ENCODE results near the gene PCNX1. TPM values are rescaled to one million over a fixed set of nuclear protein-coding genes. Genes with fewer than 3 reads are reported as not detected.

The PCNX1 gene
- total RNA-seq, 1 experiment from 2014 or later, result 48.0 TPM

DNA sequence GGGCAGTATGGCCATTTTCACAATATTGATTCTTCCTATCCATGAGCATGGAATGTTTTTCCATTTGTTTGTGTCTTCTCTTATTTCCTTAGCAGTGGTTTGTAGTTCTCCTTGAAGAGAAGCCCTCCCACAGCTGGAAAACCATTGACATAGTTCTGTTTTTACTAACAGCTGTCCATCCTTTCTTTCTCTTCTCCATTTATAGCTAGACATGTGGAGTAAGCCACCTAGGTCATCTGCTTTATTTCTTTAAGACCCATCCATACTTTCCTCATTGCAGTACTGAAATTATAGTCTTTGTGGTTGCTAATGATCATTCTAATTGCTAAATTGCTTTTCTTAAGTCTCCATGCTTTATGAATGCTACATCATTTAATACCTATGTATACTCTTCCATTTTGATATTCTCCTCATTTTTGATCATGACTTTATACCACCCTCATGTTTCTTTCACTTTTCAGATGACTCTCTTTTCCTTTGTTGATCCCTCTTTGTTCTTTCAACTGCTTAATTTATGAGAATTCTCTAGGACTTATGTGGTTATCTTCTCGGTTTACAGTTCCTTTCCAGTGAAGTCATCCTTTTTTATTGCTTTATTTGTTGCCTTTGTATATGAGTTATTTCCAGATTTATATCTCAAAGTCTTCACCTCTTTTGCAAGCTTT, 114.2 kb downstream of the PCNX1 start:
- H3K9me3 Mint-ChIP-seq, result peaks cover 6 to 10% of the 10 kb centered on the region in 2 experiments; a peak in 3 of 5 replicates
- WGBS (ENCODE audit: extremely low coverage, insufficient read length, low lambda C conversion rate), result no CpG with 5 or more reads among the region's 1 CpG
- H3K4me1 Mint-ChIP-seq, result no peaks in the 10 kb centered on the region

More for the DNA sequence above, 114.2 kb downstream of the PCNX1 start:
- no peak overlapping the region for H3K4me2 ChIP-seq (ENCODE audit: insufficient read depth, insufficient read length, low read length)
- no peak overlapping the region for H3T11ph ChIP-seq (ENCODE audit: low read length)
- no peak overlapping the region for H3K18ac ChIP-seq (ENCODE audit: insufficient read length, low read depth, low read length)
- TF ChIP-seq CTCF (conservative IDR thresholded peaks at IDR 0.05), result no peak
- H2BK120ac ChIP-seq (ENCODE audit: low read depth, low read length, poor library complexity, severe bottlenecking), result no peak overlapping the region
- H3K23ac ChIP-seq (ENCODE audit: insufficient read length, low read depth, low read length), result no peak overlapping the region
- no peak overlapping the region for H3K4ac ChIP-seq (ENCODE audit: low read depth, low read length)
- no peak overlapping the region for H2BK12ac ChIP-seq (ENCODE audit: insufficient read length, low read depth, low read length)
- no peaks in the 10 kb centered on the region for H3K9me3 ChIP-seq (ENCODE audit: control insufficient read depth, low read depth, low read length)
- no peak overlapping the region; a peak in 1 of 7 replicates for H3K27ac Mint-ChIP-seq
- H3K79me1 ChIP-seq (ENCODE audit: insufficient read depth, low read depth, low read length, poor library complexity, severe bottlenecking), result no peaks in the 10 kb centered on the region
- no peak overlapping the region for H3K56ac ChIP-seq (ENCODE audit: insufficient read length, low read depth, low read length)
- no peak overlapping the region for H3K4me3 Mint-ChIP-seq
- H3K27ac ChIP-seq (ENCODE audit: insufficient read length, low read depth, low read length), result no peak overlapping the region
- no peaks in the 10 kb centered on the region for H3K27me3 ChIP-seq (ENCODE audit: insufficient read depth, low read length)
- H3K79me2 ChIP-seq (ENCODE audit: insufficient read depth, low read length), result no peaks in the 10 kb centered on the region
- no peaks in the 10 kb centered on the region for H3K27me3 Mint-ChIP-seq (ENCODE audit: low read depth)
- no peak overlapping the region for H2AFZ ChIP-seq (ENCODE audit: low read length)
- no peak overlapping the region for H3K14ac ChIP-seq (ENCODE audit: insufficient read depth, low read length)
- H3K23me2 ChIP-seq (ENCODE audit: insufficient read length, low read depth, low read length, poor library complexity, severe bottlenecking), result no peaks in the 10 kb centered on the region
- no peak overlapping the region for H2BK15ac ChIP-seq (ENCODE audit: low read depth, low read length)
- H3K36me3 Mint-ChIP-seq (ENCODE audit: insufficient read depth in 1 of 3, low read depth in 3 of 3), result peaks cover 21 to 48% (median 41%) of the 10 kb centered on the region in 3 experiments
- no peak overlapping the region for H3K9ac ChIP-seq (ENCODE audit: extremely low read depth, insufficient read length, low read length)
- no peak for DNase-seq
- H2AK5ac ChIP-seq (ENCODE audit: insufficient read length, low read length), result no peak overlapping the region
- H2BK20ac ChIP-seq (ENCODE audit: low read depth, low read length, poor library complexity, severe bottlenecking), result no peak overlapping the region
- no peak overlapping the region for H4K5ac ChIP-seq (ENCODE audit: insufficient read length, low read depth, low read length)
- no peak overlapping the region for H4K8ac ChIP-seq (replicated peaks; ENCODE audit: insufficient read length, low read depth, low read length)
- H4K20me1 ChIP-seq (ENCODE audit: control insufficient read depth, insufficient read depth, insufficient read length), result no peaks in the 10 kb centered on the region
- H2BK5ac ChIP-seq (ENCODE audit: insufficient read length, low read length), result no peak overlapping the region
- no peaks in the 10 kb centered on the region for H3K4me1 ChIP-seq (ENCODE audit: insufficient read depth, low read length)
- H4K91ac ChIP-seq (ENCODE audit: insufficient read length, low read depth, low read length), result no peak overlapping the region

All from H9 (cell line).